ENCODE data around the gene CRYBG3.

The CRYBG3 gene

GRCh38 chr3:97910931-97911351 lies 89.1 kb downstream of the CRYBG3 start:
- TF ChIP-seq, protein P1, sequence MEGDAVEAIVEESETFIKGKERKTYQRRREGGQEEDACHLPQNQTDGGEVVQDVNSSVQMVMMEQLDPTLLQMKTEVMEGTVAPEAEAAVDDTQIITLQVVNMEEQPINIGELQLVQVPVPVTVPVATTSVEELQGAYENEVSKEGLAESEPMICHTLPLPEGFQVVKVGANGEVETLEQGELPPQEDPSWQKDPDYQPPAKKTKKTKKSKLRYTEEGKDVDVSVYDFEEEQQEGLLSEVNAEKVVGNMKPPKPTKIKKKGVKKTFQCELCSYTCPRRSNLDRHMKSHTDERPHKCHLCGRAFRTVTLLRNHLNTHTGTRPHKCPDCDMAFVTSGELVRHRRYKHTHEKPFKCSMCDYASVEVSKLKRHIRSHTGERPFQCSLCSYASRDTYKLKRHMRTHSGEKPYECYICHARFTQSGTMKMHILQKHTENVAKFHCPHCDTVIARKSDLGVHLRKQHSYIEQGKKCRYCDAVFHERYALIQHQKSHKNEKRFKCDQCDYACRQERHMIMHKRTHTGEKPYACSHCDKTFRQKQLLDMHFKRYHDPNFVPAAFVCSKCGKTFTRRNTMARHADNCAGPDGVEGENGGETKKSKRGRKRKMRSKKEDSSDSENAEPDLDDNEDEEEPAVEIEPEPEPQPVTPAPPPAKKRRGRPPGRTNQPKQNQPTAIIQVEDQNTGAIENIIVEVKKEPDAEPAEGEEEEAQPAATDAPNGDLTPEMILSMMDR (IDR thresholded peaks at IDR 0.05; ENCODE audit: borderline replicate concordance, insufficient read depth, low read depth, low read length) = no peak
- no peak overlapping the region for H3K4me3 ChIP-seq (ENCODE audit: low read depth, low read length)

GRCh38 chr3:97911459-97911858 lies 89.6 kb downstream of the CRYBG3 start:
- H3K4me3 ChIP-seq (ENCODE audit: low read depth, low read length) = no peak overlapping the region

GRCh38 chr3:97914388-97914787 lies 92.6 kb downstream of the CRYBG3 start:
- no peak overlapping the region for H3K4me3 ChIP-seq (ENCODE audit: low read depth, low read length)
- TF ChIP-seq, protein P1 (IDR thresholded peaks at IDR 0.05; ENCODE audit: borderline replicate concordance, insufficient read depth, low read depth, low read length) = no peak

More at GRCh38 chr3:97911459-97911858, 89.6 kb downstream of the CRYBG3 start:
- TF ChIP-seq, protein P1 (IDR thresholded peaks at IDR 0.05; ENCODE audit: borderline replicate concordance, insufficient read depth, low read depth, low read length) = no peak

GRCh38 chr3:97916576-97916975 lies 94.8 kb downstream of the CRYBG3 start:
- H3K4me3 ChIP-seq (ENCODE audit: low read depth, low read length) = no peak overlapping the region
- TF ChIP-seq, protein P1 (IDR thresholded peaks at IDR 0.05; ENCODE audit: borderline replicate concordance, insufficient read depth, low read depth, low read length) = no peak

DNA sequence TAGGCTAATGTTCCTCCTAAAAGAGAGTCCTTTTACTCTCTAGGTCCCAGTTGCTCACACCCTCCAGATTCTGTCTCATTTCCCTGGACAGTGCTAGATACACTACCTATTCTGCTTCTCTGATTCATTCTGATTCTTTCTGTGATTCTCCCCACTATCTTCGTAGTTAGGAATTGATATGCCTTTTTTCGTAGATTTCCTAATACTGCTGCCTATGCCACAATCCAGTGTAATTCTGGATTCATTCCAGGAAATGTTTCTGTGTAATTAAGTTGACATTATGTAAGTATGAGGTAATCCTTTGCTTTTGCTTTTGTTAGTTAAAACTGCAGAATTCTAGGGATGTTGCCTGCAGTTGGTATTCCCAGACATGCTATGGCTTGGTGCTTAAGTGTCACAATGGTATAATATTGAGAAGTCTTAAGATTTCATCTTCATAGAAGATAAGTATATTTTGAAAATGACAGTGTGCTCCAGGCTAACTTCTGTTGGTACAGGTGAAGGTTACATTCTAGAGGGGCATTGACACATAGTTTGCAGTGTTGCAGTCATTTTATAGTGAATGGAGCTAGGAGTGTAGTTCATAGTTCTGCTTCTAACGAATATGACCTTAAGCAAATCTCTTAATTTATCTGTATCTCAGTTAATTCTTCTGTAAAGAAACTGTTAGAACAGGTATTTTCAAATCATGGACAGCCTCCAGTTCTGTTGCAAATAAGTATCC lies 96.2 kb downstream of the CRYBG3 start:
- H3K4me3 ChIP-seq (ENCODE audit: low read depth, low read length) = no peak overlapping the region
- TF ChIP-seq, protein P1 (IDR thresholded peaks at IDR 0.05; ENCODE audit: borderline replicate concordance, insufficient read depth, low read depth, low read length) = no peak

GRCh38 chr3:97927704-97928103 lies 105.9 kb downstream of the CRYBG3 start:
- TF ChIP-seq, protein P1 (IDR thresholded peaks at IDR 0.05; ENCODE audit: borderline replicate concordance, insufficient read depth, low read depth, low read length) = no peak
- no peak overlapping the region for H3K4me3 ChIP-seq (ENCODE audit: low read depth, low read length)

- TF ChIP-seq, protein P1 (IDR thresholded peaks at IDR 0.05; ENCODE audit: borderline replicate concordance, insufficient read depth, low read depth, low read length) = no peak
These were observed 107.2 kb downstream of the CRYBG3 start for GRCh38 chr3:97928986-97929385.

More at GRCh38 chr3:97928986-97929385, 107.2 kb downstream of the CRYBG3 start:
- H3K4me3 ChIP-seq (ENCODE audit: low read depth, low read length) = no peak overlapping the region

All from GM12875 (cell line).